Activated CD8-positive, alpha-beta T cell treated with anti-CD3 and anti-CD28 coated beads for 36 hours (primary cell): Measurements from ENCODE around the gene ZFP1. TPM values are rescaled to one million over a fixed set of nuclear protein-coding genes. Genes with fewer than 3 reads are reported as not detected.

Experiments
- ATAC-seq: fragments of 200-7000 bp; cut with Tn5 transposase; one replicate; pipeline ENCODE4 v1.10.0; 2021; ENCODE audit warnings: mild to moderate bottlenecking, moderate library complexity
- CTCF ChIA-PET: fragments of 350-600 bp; sonication (Branson Sonifier 250); formaldehyde crosslinking; loops from one replicate; lab custom pipeline; 2021; ENCODE audit warnings: antibody characterized with exemption; lab: Charles Lee
- POLR2A ChIA-PET: fragments of 350-600 bp; sonication (Branson Sonifier 250); formaldehyde crosslinking; loops from one replicate; lab custom pipeline; 2021; ENCODE audit warnings: antibody characterized with exemption; lab: Charles Lee
- DNase-seq: peaks from one replicate; pipeline ENCODE4 v3.0.0-alpha.2; 2020
- H3K27ac Mint-ChIP-seq: one replicate; pipeline ENCODE4 v1.8.0; 2021; ENCODE audit warnings: mild to moderate bottlenecking, mixed read lengths
- H3K27me3 Mint-ChIP-seq: one replicate; pipeline ENCODE4 v1.8.0; 2021; ENCODE audit warnings: mixed read lengths
- H3K36me3 Mint-ChIP-seq: one replicate; pipeline ENCODE4 v1.8.0; 2021; ENCODE audit warnings: low read depth, mixed read lengths
- H3K4me1 Mint-ChIP-seq: one replicate; pipeline ENCODE4 v1.8.0; 2021; ENCODE audit warnings: low read depth, mixed read lengths
- H3K4me3 Mint-ChIP-seq: one replicate; pipeline ENCODE4 v1.8.0; 2021; ENCODE audit warnings: mild to moderate bottlenecking, moderate library complexity, mixed read lengths
- H3K9me3 Mint-ChIP-seq: one replicate; pipeline ENCODE4 v1.8.0; 2021; ENCODE audit warnings: mixed read lengths
- intact Hi-C: fragments of 100-400 bp; cut with micrococcal nuclease; formaldehyde crosslinking; loops from one replicate; pipeline ENCODE4 v1.10.0; 2022
- total RNA-seq, 2 experiments: library from RNA; stranded (reverse); gene quantifications; one replicate each; pipeline ENCODE4 v1.2.3, GENCODE V29; 2021
- TF ChIP-seq, protein P1 (sequence below): fragments of 200-600 bp; IDR thresholded peaks from one replicate; pipeline ENCODE4 v1.8.0; 2022; ENCODE audit warnings: antibody characterized with exemption, mild to moderate bottlenecking

The ZFP1 gene
- total RNA-seq, 2 experiments from 2014 or later, result 19.8 to 23.9 TPM

DNA sequence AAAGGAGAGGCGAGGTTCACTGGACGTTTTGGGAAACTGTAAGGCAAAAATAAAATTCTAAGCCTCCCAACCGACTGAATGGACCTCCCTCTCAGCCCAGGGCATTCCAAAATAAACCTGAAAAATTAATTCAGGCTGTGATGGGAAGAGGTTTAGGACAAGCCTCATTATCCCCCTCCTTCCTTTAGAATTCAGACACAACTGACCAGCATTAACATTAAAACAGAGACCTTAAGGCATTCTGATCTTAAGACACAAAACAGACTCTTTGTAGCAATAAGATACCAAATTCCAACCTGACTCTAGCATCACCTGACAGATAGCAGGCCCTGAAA, 31.4 kb upstream of the ZFP1 start:
- TF ChIP-seq, protein P1, sequence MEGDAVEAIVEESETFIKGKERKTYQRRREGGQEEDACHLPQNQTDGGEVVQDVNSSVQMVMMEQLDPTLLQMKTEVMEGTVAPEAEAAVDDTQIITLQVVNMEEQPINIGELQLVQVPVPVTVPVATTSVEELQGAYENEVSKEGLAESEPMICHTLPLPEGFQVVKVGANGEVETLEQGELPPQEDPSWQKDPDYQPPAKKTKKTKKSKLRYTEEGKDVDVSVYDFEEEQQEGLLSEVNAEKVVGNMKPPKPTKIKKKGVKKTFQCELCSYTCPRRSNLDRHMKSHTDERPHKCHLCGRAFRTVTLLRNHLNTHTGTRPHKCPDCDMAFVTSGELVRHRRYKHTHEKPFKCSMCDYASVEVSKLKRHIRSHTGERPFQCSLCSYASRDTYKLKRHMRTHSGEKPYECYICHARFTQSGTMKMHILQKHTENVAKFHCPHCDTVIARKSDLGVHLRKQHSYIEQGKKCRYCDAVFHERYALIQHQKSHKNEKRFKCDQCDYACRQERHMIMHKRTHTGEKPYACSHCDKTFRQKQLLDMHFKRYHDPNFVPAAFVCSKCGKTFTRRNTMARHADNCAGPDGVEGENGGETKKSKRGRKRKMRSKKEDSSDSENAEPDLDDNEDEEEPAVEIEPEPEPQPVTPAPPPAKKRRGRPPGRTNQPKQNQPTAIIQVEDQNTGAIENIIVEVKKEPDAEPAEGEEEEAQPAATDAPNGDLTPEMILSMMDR, result no peak
- ChIA-PET POLR2A (no interaction called here), CTCF (no interaction called here)
- DNase-seq (no peak), ATAC-seq (no peak)
- H3K36me3 Mint-ChIP-seq, result no peaks in the 10 kb centered on the region
- H3K27ac Mint-ChIP-seq, result no peak overlapping the region
- H3K4me1 Mint-ChIP-seq, result peaks cover 6% of the 10 kb centered on the region
- peaks cover 5% of the 10 kb centered on the region for H3K9me3 Mint-ChIP-seq
- H3K4me3 Mint-ChIP-seq, result no peak overlapping the region
- intact Hi-C loops, result loop anchor here (10.0 kb wide), 1 partner anchor 302 kb away; no protein-coding TSS in a partner anchor
- H3K27me3 Mint-ChIP-seq, result peaks cover 10% of the 10 kb centered on the region

DNA sequence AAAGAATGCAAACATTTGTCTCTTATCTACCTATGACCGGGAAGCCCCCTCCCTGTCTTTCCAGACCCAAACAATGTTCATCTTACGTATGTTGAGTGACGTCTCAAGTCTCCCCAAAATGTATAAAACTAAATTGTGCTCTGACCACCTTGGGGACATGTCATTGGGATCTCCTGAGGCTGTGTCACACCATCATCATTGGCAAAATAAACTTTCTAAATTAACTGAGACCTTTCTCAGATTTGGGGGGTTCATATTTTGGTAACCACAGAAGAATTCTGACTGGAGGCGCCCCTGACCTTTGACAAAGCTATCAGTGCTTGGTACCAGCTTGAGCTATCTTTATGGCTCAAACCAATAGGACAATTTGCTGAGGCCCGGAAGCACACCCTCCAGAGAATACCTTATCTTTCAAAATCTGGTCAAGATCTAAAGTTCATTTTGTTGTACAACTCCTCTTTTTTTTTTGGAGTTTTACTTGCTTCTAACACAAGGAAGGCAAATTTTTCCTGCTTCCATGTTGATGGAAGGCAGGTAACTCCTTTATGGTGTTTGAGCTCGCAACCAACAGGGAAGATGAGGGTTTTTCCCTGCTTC, 29.3 kb upstream of the ZFP1 start:
- TF ChIP-seq, protein P1, result no peak
- ATAC-seq, result no peak
- Mint-ChIP-seq H3K9me3 (peaks cover 10% of the 10 kb centered on the region), H3K27me3 (no peaks in the 10 kb centered on the region), H3K4me3 (no peak overlapping the region), H3K27ac (no peak overlapping the region), H3K4me1 (no peaks in the 10 kb centered on the region), H3K36me3 (no peaks in the 10 kb centered on the region)
- DNase-seq, result no peak
- CTCF ChIA-PET, result interaction anchor here (1.0 to 2.5 kb wide), 6 partner anchors 8 to 394 kb away, joined by 3 to 12 read pairs (median 3); partner anchors contain the start of gene ZNRF1
- intact Hi-C loops, result loop anchor here (10.0 kb wide), 1 partner anchor 304 kb away; no protein-coding TSS in a partner anchor
- POLR2A ChIA-PET, result no interaction called here

DNA sequence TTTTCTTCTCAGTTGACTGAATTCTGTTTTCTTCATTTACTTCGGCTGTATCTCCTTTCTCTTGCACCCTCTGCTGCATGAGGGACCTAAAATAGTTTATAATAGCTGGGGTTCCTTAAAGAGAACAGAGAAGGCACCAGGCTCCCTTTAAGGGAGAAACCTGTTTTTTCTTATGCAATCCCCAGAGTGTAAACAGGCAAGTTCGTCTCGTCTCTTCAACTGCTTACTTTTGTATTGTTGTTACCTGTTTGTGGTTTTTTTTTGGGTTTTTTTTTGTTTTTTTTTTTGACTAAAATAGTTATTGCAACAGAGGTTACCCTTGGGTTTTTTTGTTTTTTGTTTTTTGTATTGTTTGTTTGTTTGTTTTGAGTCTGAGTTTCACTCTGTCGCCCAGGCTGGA, 28.1 kb upstream of the ZFP1 start:
- no peak for ATAC-seq
- intact Hi-C loops, result no loop called here
- CTCF ChIA-PET, result interaction anchor here (2.1 to 2.5 kb wide), 2 partner anchors 9 to 122 kb away, joined by 9 to 12 read pairs; partner anchors contain the start of gene ZNRF1
- Mint-ChIP-seq H3K36me3 (no peaks in the 10 kb centered on the region), H3K27ac (no peak overlapping the region), H3K9me3 (peaks cover 10% of the 10 kb centered on the region), H3K27me3 (no peaks in the 10 kb centered on the region), H3K4me3 (no peak overlapping the region), H3K4me1 (no peaks in the 10 kb centered on the region)
- TF ChIP-seq, protein P1, result no peak
- POLR2A ChIA-PET, result interaction anchor here (0.7 kb wide), 1 partner anchor 220 kb away, joined by 3 read pairs; no protein-coding TSS in a partner anchor
- DNase-seq, result no peak

DNA sequence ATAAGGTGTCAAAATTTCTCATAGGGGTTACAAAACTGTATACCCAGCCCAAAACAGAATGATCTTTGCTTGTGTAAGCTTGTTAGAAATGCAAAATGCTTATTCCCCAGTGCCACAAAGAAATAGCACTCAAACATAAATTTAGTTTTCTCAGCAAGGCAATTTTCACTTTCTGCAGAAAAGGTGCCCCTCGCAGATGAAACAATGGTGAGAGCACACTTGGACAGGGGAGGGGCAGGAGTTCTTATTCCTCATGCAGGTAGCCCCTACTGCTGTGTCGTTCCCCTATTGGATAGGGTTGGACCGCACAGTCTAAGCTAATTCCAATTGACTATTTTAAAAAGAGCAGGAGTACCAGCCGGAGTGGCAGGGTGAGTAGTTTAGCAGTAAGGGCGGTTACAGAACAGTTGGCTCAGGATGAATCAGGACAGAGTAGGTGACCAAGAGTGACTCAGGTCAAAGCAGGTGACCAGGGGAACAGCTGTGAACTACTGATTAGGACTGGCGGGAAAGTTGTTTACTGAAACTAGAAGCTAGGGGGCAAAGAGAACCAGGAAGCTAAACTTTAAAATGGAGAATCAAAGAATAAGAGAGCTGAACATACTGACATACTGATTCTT, 26.3 kb upstream of the ZFP1 start:
- ATAC-seq (no peak), DNase-seq (no peak)
- intact Hi-C loops, result no loop called here
- Mint-ChIP-seq H3K4me1 (no peaks in the 10 kb centered on the region), H3K4me3 (no peak overlapping the region), H3K9me3 (peaks cover 10% of the 10 kb centered on the region), H3K36me3 (no peaks in the 10 kb centered on the region), H3K27me3 (no peaks in the 10 kb centered on the region), H3K27ac (no peak overlapping the region)
- CTCF ChIA-PET, result interaction anchor here (1.0 to 2.9 kb wide), 3 partner anchors 11 to 124 kb away, joined by 3 to 15 read pairs (median 9); partner anchors contain the start of gene ZNRF1
- TF ChIP-seq, protein P1, result no peak
- POLR2A ChIA-PET, result no interaction called here

DNA sequence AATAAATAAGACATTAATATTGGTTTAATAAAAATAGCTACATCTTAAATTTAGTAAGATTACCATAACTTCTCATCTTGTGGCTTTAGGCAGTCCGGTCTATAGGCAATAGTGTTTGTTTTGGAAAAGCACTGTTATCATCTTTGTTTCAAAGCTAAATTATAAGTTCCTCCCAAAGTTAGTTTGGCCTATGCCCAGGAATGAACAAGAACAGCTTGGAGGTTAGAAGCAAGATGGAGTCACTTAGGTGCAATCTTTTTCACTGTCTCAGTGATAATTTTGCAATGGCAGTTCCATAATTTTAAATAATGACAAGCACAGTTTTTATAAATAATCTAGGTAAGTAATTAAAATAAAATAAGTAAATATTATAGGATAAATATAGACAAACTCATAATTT, 25.7 kb upstream of the ZFP1 start:
- H3K36me3 Mint-ChIP-seq, result peaks cover 4% of the 10 kb centered on the region
- H3K4me1 Mint-ChIP-seq, result no peaks in the 10 kb centered on the region
- no peaks in the 10 kb centered on the region for H3K27me3 Mint-ChIP-seq
- POLR2A ChIA-PET, result no interaction called here
- intact Hi-C loops, result no loop called here
- CTCF ChIA-PET, result interaction anchor here (2.1 to 2.9 kb wide), 2 partner anchors 11 to 124 kb away, joined by 9 to 15 read pairs; partner anchors contain the start of gene ZNRF1
- TF ChIP-seq, protein P1, result no peak
- no peak for ATAC-seq
- no peak overlapping the region for H3K4me3 Mint-ChIP-seq
- peaks cover 13% of the 10 kb centered on the region for H3K9me3 Mint-ChIP-seq
- H3K27ac Mint-ChIP-seq, result no peak overlapping the region
- DNase-seq, result no peak
